ENCODE data around the gene MAG. TPM values are rescaled to one million over a fixed set of nuclear protein-coding genes. Genes with fewer than 3 reads are reported as not detected.

MAG gene
- total RNA-seq, 4 donors from 2014 or later, result 0.10 TPM; not detected in 3

DNA sequence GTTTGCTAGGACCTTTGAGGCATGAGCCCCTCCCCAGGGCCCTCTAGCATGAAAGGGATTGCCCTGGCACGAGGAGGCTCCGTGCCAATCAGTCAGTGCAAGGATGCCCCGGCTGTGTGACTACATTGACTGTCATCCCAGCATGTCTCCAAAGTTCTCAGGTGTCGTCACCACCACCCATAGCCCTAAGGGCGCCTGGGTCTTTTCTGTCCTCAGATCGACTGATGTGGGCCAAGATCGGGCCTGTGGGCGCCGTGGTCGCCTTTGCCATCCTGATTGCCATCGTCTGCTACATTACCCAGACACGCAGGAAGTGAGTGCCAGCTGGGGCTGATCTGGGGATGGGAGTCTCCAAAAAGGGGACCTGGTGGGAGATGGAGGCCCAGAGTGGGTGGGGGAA lies 18.4 kb downstream of the MAG start:
- no peak overlapping the region for H3K4me3 ChIP-seq (ENCODE audit: low read depth, poor library complexity, severe bottlenecking)
- TF ChIP-seq POLR2A (IDR thresholded peaks at IDR 0.05) (no peak), CTCF (IDR thresholded peaks at IDR 0.05) (no peak)
- no peak for DNase-seq (ENCODE audit: low spot score in 2 of 2)
- intact Hi-C loops (cut with DNase I; ENCODE audit: low total_unique reads), result no loop called here
- 79 to 82% methylated on average over 12 of the region's 12 CpGs for WGBS, 2 donors

GRCh38 chr19:35310811-35311465 lies 19.0 kb downstream of the MAG start:
- intact Hi-C loops (cut with DNase I; ENCODE audit: low total_unique reads), result no loop called here
- no peak for DNase-seq (ENCODE audit: low spot score in 2 of 2)
- TF ChIP-seq CTCF (IDR thresholded peaks at IDR 0.05), result no peak
- TF ChIP-seq POLR2A (IDR thresholded peaks at IDR 0.05), result no peak
- no peak overlapping the region for H3K4me3 ChIP-seq (ENCODE audit: low read depth, poor library complexity, severe bottlenecking)
- 87 to 93% methylated on average over 10 of the region's 10 CpGs for WGBS, 2 donors

GRCh38 chr19:35311901-35312665 lies 20.1 kb downstream of the MAG start:
- intact Hi-C loops (cut with DNase I; ENCODE audit: low total_unique reads), result no loop called here
- 86 to 93% methylated on average over 18 of the region's 21 CpGs for WGBS, 2 donors
- no peak for DNase-seq (ENCODE audit: low spot score in 2 of 2)
- H3K4me3 ChIP-seq (ENCODE audit: low read depth, poor library complexity, severe bottlenecking), result no peak overlapping the region
- TF ChIP-seq POLR2A (IDR thresholded peaks at IDR 0.05), result no peak
- no peak for TF ChIP-seq CTCF (IDR thresholded peaks at IDR 0.05)

- no peak for DNase-seq (ENCODE audit: low spot score in 2 of 2)
- H3K4me3 ChIP-seq (ENCODE audit: low read depth, poor library complexity, severe bottlenecking), result no peak overlapping the region
- TF ChIP-seq CTCF (IDR thresholded peaks at IDR 0.05), result no peak
- no peak for TF ChIP-seq POLR2A (IDR thresholded peaks at IDR 0.05)
- intact Hi-C loops (cut with DNase I; ENCODE audit: low total_unique reads), result no loop called here
- 28 to 31% methylated on average over 7 of the region's 7 CpGs for WGBS, 2 donors
Observed at GRCh38 chr19:35313587-35313986, 21.6 kb downstream of the MAG start.

DNA sequence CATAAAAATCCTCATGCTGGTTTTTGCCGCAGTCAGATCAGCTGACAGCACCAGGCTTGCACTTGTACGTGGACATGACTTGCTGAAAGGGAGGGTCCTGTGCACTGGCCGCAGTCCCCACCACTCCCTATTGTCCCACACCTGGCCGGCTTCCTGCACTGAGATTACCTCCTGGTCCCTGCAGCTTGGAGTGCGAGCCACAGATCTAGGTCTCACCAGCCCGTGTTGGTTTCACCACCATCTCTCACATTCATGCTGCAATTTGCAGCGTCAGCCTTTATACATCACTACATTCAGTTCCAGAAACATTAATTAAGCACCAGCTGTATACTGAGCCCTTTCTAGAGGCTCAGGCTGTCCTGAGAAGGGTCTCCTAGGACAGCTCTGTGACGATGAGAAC lies 22.1 kb downstream of the MAG start:
- WGBS, 2 donors, result 81% methylated on average over 8 of the region's 8 CpGs
- intact Hi-C loops (cut with DNase I; ENCODE audit: low total_unique reads), result no loop called here

More for the DNA sequence above, 22.1 kb downstream of the MAG start:
- DNase-seq (ENCODE audit: low spot score in 2 of 2), result no peak
- H3K4me3 ChIP-seq (ENCODE audit: low read depth, poor library complexity, severe bottlenecking), result no peak overlapping the region
- TF ChIP-seq CTCF (IDR thresholded peaks at IDR 0.05) (no peak), POLR2A (IDR thresholded peaks at IDR 0.05) (no peak)
